HEK293 (cell line): ENCODE data around the gene TNFRSF13B.

Experiments used
- CTCF ChIA-PET: fragments of 350-600 bp; formaldehyde crosslinking; extraction: SDS; loops from one replicate; lab custom pipeline; 2021; ENCODE audit warnings: antibody characterized with exemption; lab: Yijun Ruan, JAX
- POLR2A ChIA-PET: fragments of 300-600 bp; formaldehyde crosslinking; extraction: SDS; loops from one replicate; lab custom pipeline; 2020; ENCODE audit warnings: antibody characterized with exemption, inconsistent platforms; lab: Yijun Ruan, JAX
- H3K27ac ChIP-seq: fragments of 200-500 bp; sonication (Bioruptor generic); 2 replicates; pipeline ENCODE4 v1.5.1; 2014; ENCODE audit warnings: low read depth, low read length, control low read depth, inconsistent platforms; ENCODE audit errors: extremely low read depth
- H3K36me3 ChIP-seq, 2 experiments: fragments of 200-500 bp in 1 of 2; sonication (Bioruptor generic) in 1 of 2; 1 replicate in 1 of 2; 2 replicates in 1 of 2; pipeline ENCODE4 v1.5.1; 2014 to 2017; ENCODE audit warnings: inconsistent platforms in 2 of 2, low read length in 2 of 2; ENCODE audit not compliant: control insufficient read depth in 2 of 2, insufficient read depth in 1 of 2
- H3K4me1 ChIP-seq: fragments of 200-500 bp; sonication (Bioruptor generic); 2 replicates; pipeline ENCODE4 v1.5.1; 2014; ENCODE audit warnings: mild to moderate bottlenecking, low read length, inconsistent platforms; ENCODE audit not compliant: control insufficient read depth, insufficient read depth
- H3K4me3 ChIP-seq: 2 replicates; pipeline ENCODE4 v1.5.1; 2011; ENCODE audit warnings: low read depth, mild to moderate bottlenecking, control low read depth, low read length, moderate library complexity
- H3K9me3 ChIP-seq: fragments of 200-500 bp; sonication (Bioruptor generic); 2 replicates; pipeline ENCODE4 v1.5.1; 2014; ENCODE audit warnings: low read depth, low read length, inconsistent platforms; ENCODE audit not compliant: control insufficient read depth, insufficient read depth
- HOXA7 ChIP-seq: sonication (generic); formaldehyde crosslinking; IDR thresholded peaks from 2 replicates; pipeline ENCODE4 v1.8.1; 2022; ENCODE audit warnings: missing genetic modification reagents, borderline replicate concordance
- IKZF3 ChIP-seq: fragments of 450-650 bp; IDR thresholded peaks from 2 replicates; pipeline ENCODE4 v1.5.0; 2018; ENCODE audit warnings: missing biosample characterization, mild to moderate bottlenecking, missing genetic modification characterization, moderate library complexity
- OSR2 ChIP-seq: fragments of 450-650 bp; formaldehyde crosslinking; IDR thresholded peaks from 2 replicates; pipeline ENCODE4 v1.5.1; 2016; ENCODE audit warnings: missing biosample characterization, missing genetic modification characterization
- REPIN1 ChIP-seq: fragments of 450-650 bp; formaldehyde crosslinking; IDR thresholded peaks from 2 replicates; pipeline ENCODE4 v1.5.1; 2017; ENCODE audit warnings: missing biosample characterization, missing genetic modification characterization, low read depth
- REST ChIP-seq: fragments of 450-650 bp; formaldehyde crosslinking; IDR thresholded peaks from 2 replicates; pipeline ENCODE4 v1.5.1; 2016; ENCODE audit warnings: missing biosample characterization, missing genetic modification characterization
- SP3 ChIP-seq: fragments of 450-650 bp; formaldehyde crosslinking; IDR thresholded peaks from 2 replicates; pipeline ENCODE4 v1.5.1; 2016; ENCODE audit warnings: missing biosample characterization, missing genetic modification characterization
- SP7 ChIP-seq: fragments of 450-650 bp; formaldehyde crosslinking; IDR thresholded peaks from 2 replicates; pipeline ENCODE4 v1.5.1; 2016; ENCODE audit warnings: missing biosample characterization, missing genetic modification characterization
- TCF7L2 ChIP-seq: IDR thresholded peaks from 2 replicates; pipeline ENCODE4 v1.6.1; 2011; ENCODE audit warnings: low read depth, mild to moderate bottlenecking, inconsistent platforms, low read length, moderate library complexity, borderline replicate concordance
- ZBTB10 ChIP-seq: fragments of 450-650 bp; formaldehyde crosslinking; IDR thresholded peaks from 2 replicates; pipeline ENCODE4 v1.5.1; 2016; ENCODE audit warnings: missing biosample characterization, missing genetic modification characterization
- ZBTB17 ChIP-seq: fragments of 450-650 bp; formaldehyde crosslinking; IDR thresholded peaks from 2 replicates; pipeline ENCODE4 v1.5.1; 2016; ENCODE audit warnings: missing biosample characterization, missing genetic modification characterization
- ZBTB8A ChIP-seq: fragments of 450-650 bp; formaldehyde crosslinking; IDR thresholded peaks from 2 replicates; pipeline ENCODE4 v1.5.1; 2016; ENCODE audit warnings: missing biosample characterization, missing genetic modification characterization
- ZFP3 ChIP-seq: fragments of 450-650 bp; formaldehyde crosslinking; IDR thresholded peaks from 2 replicates; pipeline ENCODE4 v1.5.1; 2016; ENCODE audit warnings: low read depth, missing biosample characterization, missing genetic modification characterization
- ZNF114 ChIP-seq: fragments of 450-650 bp; formaldehyde crosslinking; IDR thresholded peaks from 2 replicates; pipeline ENCODE4 v1.5.0; 2017; ENCODE audit warnings: missing biosample characterization, missing genetic modification characterization
- ZNF121 ChIP-seq: fragments of 450-650 bp; formaldehyde crosslinking; IDR thresholded peaks from 2 replicates; pipeline ENCODE4 v1.5.1; 2016; ENCODE audit warnings: missing biosample characterization, missing genetic modification characterization
- ZNF175 ChIP-seq: fragments of 450-650 bp; formaldehyde crosslinking; IDR thresholded peaks from 2 replicates; pipeline ENCODE4 v1.5.1; 2016; ENCODE audit warnings: missing biosample characterization, missing genetic modification characterization
- ZNF18 ChIP-seq: fragments of 450-650 bp; formaldehyde crosslinking; IDR thresholded peaks from 2 replicates; pipeline ENCODE4 v1.5.1; 2016; ENCODE audit warnings: missing biosample characterization, missing genetic modification characterization
- ZNF292 ChIP-seq: fragments of 450-650 bp; formaldehyde crosslinking; IDR thresholded peaks from 2 replicates; pipeline ENCODE4 v1.5.1; 2016; ENCODE audit warnings: low read depth, missing biosample characterization, missing genetic modification characterization, borderline replicate concordance
- ZNF350 ChIP-seq: fragments of 450-650 bp; formaldehyde crosslinking; IDR thresholded peaks from 2 replicates; pipeline ENCODE4 v1.5.0; 2017; ENCODE audit warnings: missing biosample characterization, mild to moderate bottlenecking, missing genetic modification characterization
- ZNF426 ChIP-seq: fragments of 450-650 bp; formaldehyde crosslinking; IDR thresholded peaks from 2 replicates; pipeline ENCODE4 v1.5.1; 2017; ENCODE audit warnings: missing biosample characterization, missing genetic modification characterization, mild to moderate bottlenecking, inconsistent platforms, moderate library complexity
- ZNF521 ChIP-seq: fragments of 450-650 bp; formaldehyde crosslinking; IDR thresholded peaks from 2 replicates; pipeline ENCODE4 v1.5.1; 2017; ENCODE audit warnings: missing biosample characterization, mild to moderate bottlenecking, missing genetic modification characterization
- ZNF624 ChIP-seq: fragments of 450-650 bp; formaldehyde crosslinking; IDR thresholded peaks from 2 replicates; pipeline ENCODE4 v1.5.1; 2017; ENCODE audit warnings: missing biosample characterization, missing genetic modification characterization
- ZNF629 ChIP-seq: fragments of 450-650 bp; formaldehyde crosslinking; IDR thresholded peaks from 2 replicates; pipeline ENCODE4 v1.5.1; 2017; ENCODE audit warnings: missing biosample characterization, missing genetic modification characterization
- ZNF76 ChIP-seq: fragments of 450-650 bp; formaldehyde crosslinking; IDR thresholded peaks from 2 replicates; pipeline ENCODE4; 2016; ENCODE audit warnings: low read depth, missing biosample characterization, missing genetic modification characterization, borderline replicate concordance
- ZNF777 ChIP-seq: fragments of 450-650 bp; formaldehyde crosslinking; IDR thresholded peaks from 2 replicates; pipeline ENCODE4 v1.5.1; 2017; ENCODE audit warnings: missing biosample characterization, missing genetic modification characterization, borderline replicate concordance
- ZNF843 ChIP-seq: fragments of 450-650 bp; formaldehyde crosslinking; IDR thresholded peaks from 2 replicates; pipeline ENCODE4 v1.5.1; 2016; ENCODE audit warnings: missing biosample characterization, missing genetic modification characterization

Gene TNFRSF13B

GRCh38 chr17:16931318-16932060, 40.4 kb downstream of the TNFRSF13B start (continued):
- no peak for TF ChIP-seq ZBTB10 (tag by site-specific recombination)

GRCh38 chr17:16930571-16931317, 41.2 kb downstream of the TNFRSF13B start:
- Histone ChIP-seq H3K4me3 (no peak overlapping the region), H3K36me3 (no peaks in the 10 kb centered on the region), H3K4me1 (no peaks in the 10 kb centered on the region), H3K27ac (no peak overlapping the region), H3K9me3 (no peaks in the 10 kb centered on the region)
- ChIA-PET POLR2A (no interaction called here), CTCF (no interaction called here)
- no peak for TF ChIP-seq SP3
- no peak for TF ChIP-seq ZNF175 (tag by site-specific recombination)
- no peak for TF ChIP-seq ZNF121 (tag by site-specific recombination)
- no peak for TF ChIP-seq ZNF114
- TF ChIP-seq ZNF350 (tag by site-specific recombination), result no peak
- no peak for TF ChIP-seq ZNF292 (tag by site-specific recombination)
- TF ChIP-seq ZNF76 (tag by site-specific recombination), result no peak
- no peak for TF ChIP-seq REST
- no peak for TF ChIP-seq ZNF843 (tag by site-specific recombination)
- TF ChIP-seq ZNF624 (tag by site-specific recombination), result no peak
- TF ChIP-seq ZNF426, result no peak
- TF ChIP-seq ZNF521 (tag by site-specific recombination), result no peak
- TF ChIP-seq SP7 (tag by site-specific recombination), result no peak
- no peak for TF ChIP-seq ZBTB17 (tag by site-specific recombination)

- CTCF ChIA-PET, result no interaction called here
- TF ChIP-seq OSR2 (tag by site-specific recombination) (no peak), ZFP3 (tag by site-specific recombination) (no peak), ZNF629 (tag by site-specific recombination) (no peak), ZBTB8A (no peak), HOXA7 (CRISPR knock-in tag) (no peak), ZNF18 (tag by site-specific recombination) (no peak), ZNF777 (no peak), TCF7L2 (no peak), REPIN1 (tag by site-specific recombination) (no peak), IKZF3 (tag by site-specific recombination) (no peak)
These were observed 42.0 kb downstream of the TNFRSF13B start for GRCh38 chr17:16929757-16930520.

More at GRCh38 chr17:16929757-16930520, 42.0 kb downstream of the TNFRSF13B start:
- Histone ChIP-seq H3K4me1 (no peaks in the 10 kb centered on the region), H3K36me3 (no peaks in the 10 kb centered on the region), H3K4me3 (no peak overlapping the region), H3K27ac (no peak overlapping the region), H3K9me3 (no peaks in the 10 kb centered on the region)
- POLR2A ChIA-PET, result no interaction called here
